Tibial nerve (tissue), 3 donors: ENCODE data around the gene ERBB2.

ENCODE experiments used
- POLR2A ChIP-seq, 2 donors: fragments of 450-650 bp; IDR thresholded peaks; one replicate each; pipeline ENCODE4 v1.6.1; 2017; ENCODE audit warnings: antibody characterized with exemption in 2 of 2, mild to moderate bottlenecking in 2 of 2, moderate library complexity in 2 of 2
- TF ChIP-seq, protein P1 (sequence below), 5 experiments: fragments of 200-600 bp in 3 of 5; fragments of 450-650 bp in 2 of 5; sonication (generic) in 3 of 5; IDR thresholded peaks; one replicate each; pipeline ENCODE4 v1.5.1; 2016 to 2019; ENCODE audit warnings: antibody characterized with exemption in 5 of 5, mild to moderate bottlenecking in 3 of 5, moderate library complexity in 2 of 5

GRCh38 chr17:39746145-39746461 is 46.2 kb downstream of the ERBB2 start:
- TF ChIP-seq, protein P1, sequence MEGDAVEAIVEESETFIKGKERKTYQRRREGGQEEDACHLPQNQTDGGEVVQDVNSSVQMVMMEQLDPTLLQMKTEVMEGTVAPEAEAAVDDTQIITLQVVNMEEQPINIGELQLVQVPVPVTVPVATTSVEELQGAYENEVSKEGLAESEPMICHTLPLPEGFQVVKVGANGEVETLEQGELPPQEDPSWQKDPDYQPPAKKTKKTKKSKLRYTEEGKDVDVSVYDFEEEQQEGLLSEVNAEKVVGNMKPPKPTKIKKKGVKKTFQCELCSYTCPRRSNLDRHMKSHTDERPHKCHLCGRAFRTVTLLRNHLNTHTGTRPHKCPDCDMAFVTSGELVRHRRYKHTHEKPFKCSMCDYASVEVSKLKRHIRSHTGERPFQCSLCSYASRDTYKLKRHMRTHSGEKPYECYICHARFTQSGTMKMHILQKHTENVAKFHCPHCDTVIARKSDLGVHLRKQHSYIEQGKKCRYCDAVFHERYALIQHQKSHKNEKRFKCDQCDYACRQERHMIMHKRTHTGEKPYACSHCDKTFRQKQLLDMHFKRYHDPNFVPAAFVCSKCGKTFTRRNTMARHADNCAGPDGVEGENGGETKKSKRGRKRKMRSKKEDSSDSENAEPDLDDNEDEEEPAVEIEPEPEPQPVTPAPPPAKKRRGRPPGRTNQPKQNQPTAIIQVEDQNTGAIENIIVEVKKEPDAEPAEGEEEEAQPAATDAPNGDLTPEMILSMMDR (IDR thresholded peaks at IDR 0.05), result no peak
- no peak for TF ChIP-seq POLR2A (IDR thresholded peaks at IDR 0.05)
